ENCODE data around the gene KCND2.
"Not testable (repeated sequence)": the region's sequence is repeated elsewhere in the genome, so short reads cannot be mapped to it uniquely, and the experiment has no call there.

The KCND2 gene

DNA sequence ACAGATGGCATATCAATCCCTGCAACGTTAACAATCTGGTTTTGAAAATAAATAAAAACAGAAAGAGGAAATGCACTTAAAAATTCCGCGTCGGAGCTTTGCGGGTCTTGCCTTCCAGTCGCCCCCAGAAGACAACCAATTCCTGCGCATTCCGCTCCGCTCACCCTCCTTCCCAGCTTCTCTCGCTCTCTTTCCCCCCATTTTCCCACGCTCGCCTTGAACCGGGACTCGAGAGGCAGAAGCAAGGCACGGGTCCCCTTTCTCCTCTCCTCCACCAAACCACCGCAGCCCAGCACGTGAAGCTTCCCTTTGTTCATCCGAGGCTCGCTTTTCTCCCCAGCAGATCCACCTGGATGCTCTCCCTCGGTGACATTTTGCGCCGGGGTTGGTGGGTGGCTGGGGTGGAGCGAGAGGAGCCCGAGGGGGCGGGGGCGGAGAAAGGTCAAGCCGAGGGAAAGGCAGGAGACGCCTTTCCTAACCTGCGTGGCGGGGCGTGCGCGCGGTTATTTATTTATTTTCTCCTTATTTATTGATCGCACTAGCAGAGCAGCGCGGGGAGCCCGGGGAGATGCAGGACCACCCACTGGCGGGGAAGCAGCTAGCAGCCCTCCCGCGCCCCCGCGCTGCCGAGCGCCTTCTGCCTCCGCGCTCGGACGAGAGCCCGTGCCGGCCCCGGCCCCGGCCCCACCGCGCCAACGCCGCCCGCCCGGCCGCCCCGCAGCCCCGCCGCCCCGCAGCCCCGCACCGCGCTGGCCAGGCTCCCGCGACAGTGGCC lies at the start of gene KCND2:
TSS of gene KCND2 (plus strand) at position 475 of the 775 bp plus-strand sequence.
- FAIRE-seq: peak; percentile 42
- DNase-seq (ENCODE audit: insufficient read length, low spot score): peak; percentile 23

DNA sequence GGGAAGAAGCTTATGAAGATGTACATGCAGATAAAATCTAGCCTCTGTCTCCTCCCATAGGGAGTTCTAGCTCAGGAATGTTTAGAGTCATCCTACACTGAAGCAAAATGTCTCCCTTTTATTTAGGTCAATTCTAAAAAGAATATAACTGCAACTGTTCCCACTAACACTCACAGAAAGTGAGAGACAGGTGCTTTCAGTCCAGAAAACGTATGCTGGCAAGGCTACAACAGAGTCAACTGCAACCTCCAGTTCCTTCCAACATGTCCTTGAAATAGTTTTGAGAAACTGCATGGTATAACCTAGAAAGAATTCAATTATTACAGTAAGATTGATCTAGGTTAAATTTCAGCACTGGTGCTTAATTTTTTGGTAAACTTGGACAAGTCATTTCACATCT lies 46.8 kb upstream of the KCND2 start:
- DNase-seq (ENCODE audit: insufficient read length, low spot score) (no peak), FAIRE-seq (peak; percentile 31)

- FAIRE-seq (no peak), DNase-seq (ENCODE audit: insufficient read length, low spot score) (no peak)
Measured at GRCh38 chr7:120227255-120227654, 45.7 kb upstream of the KCND2 start.

GRCh38 chr7:120229084-120229483 lies 43.9 kb upstream of the KCND2 start:
- no peak for DNase-seq (ENCODE audit: insufficient read length, low spot score)
- no peak for FAIRE-seq

GRCh38 chr7:120233338-120233737 lies 39.6 kb upstream of the KCND2 start:
- FAIRE-seq (no peak), DNase-seq (ENCODE audit: insufficient read length, low spot score) (no peak)

DNA sequence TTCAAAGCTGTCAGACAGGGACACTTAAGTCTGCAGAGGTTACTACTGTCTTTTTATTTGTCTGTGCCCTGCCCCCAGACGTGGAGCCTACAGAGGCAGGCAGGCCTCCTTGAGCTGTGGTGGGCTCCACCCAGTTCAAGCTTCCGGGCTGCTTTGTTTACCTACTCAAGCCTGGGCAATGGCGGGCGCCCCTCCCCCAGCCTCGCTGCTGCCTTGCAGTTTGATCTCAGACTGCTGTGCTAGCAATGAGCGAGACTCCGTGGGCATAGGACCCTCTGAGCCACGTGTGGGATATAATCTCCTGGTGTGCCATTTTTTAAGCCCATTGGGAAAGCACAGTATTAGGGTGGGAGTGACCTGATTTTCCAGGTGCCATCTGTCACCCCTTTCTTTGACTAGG lies 32.6 kb upstream of the KCND2 start:
- DNase-seq (ENCODE audit: insufficient read length, low spot score); FAIRE-seq: not testable (repeated sequence)

DNA sequence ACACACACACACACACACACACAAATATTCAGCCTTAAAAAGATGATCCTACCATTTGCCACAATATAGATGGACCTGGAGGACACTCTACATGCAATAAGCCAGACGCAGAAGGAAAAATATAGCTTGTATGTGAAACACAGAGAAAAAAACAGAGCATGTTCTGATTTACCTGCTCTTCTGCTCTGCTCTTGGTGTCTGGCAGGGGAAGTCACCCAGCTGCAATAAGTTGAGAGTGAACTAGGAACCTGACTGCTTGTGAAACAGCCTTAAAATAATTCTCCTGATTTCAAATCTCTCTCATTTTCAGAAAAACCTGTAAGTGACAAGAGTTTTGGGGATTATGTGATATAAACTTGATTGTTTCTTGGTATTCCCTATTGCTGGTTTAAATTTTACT lies 31.0 kb upstream of the KCND2 start:
- no peak for FAIRE-seq
- DNase-seq (ENCODE audit: insufficient read length, low spot score): no peak

DNA sequence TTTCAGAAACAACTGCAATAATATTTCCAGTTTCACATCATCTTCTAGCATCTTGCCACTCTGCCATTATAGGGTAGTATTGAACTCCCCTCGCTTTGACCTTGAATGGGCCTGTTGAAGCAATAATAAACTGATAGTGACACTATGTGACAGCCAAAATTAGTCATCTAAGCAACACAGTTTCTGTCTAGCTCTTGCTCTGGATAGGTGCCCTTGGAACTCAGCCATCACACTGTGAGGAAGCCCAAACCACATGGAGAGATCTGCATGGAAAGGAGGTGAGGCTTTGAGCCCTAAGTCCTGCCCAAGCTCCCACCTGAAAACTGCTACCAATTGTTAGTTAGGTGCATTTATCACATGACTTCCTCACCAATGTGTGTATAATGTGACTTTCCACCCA lies 18.1 kb upstream of the KCND2 start:
- DNase-seq (ENCODE audit: insufficient read length, low spot score) (no peak), FAIRE-seq (no peak)

GRCh38 chr7:120256344-120257070 lies 16.5 kb upstream of the KCND2 start:
- DNase-seq (ENCODE audit: insufficient read length, low spot score): no peak
- FAIRE-seq: no peak

- DNase-seq (ENCODE audit: insufficient read length, low spot score): no peak
- FAIRE-seq: no peak
Measured at GRCh38 chr7:120259386-120259785, 13.6 kb upstream of the KCND2 start.

GRCh38 chr7:120260111-120260510 lies 12.9 kb upstream of the KCND2 start:
- FAIRE-seq (peak; percentile 60), DNase-seq (ENCODE audit: insufficient read length, low spot score) (no peak)

DNA sequence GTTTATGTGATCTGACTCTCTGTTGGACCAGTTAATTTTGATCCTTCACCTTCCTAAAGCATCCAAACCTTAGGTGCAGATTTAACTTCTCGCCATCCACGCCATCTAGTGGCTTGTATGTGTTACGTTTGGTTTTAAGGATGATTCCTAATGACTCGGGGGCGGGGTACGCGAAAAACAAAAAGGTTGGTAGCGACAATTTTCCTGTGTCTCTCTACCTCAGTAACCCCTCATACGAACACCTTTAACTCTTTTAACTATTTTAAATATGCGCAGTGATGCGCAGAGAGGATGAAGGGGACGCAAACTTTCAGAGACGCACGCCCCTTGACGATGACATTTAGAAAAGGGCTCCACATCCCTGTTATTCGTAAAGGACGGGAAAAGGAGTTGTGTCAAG lies 714 bp upstream of the KCND2 start:
- peak; percentile 94 for FAIRE-seq
- DNase-seq (ENCODE audit: insufficient read length, low spot score): peak; percentile 38

- DNase-seq (ENCODE audit: insufficient read length, low spot score) (peak; percentile 61), FAIRE-seq (peak; percentile 95)
Measured at GRCh38 chr7:120273476-120273975, 551 bp downstream of the KCND2 start.

GRCh38 chr7:120274482-120274881 lies 1.5 kb downstream of the KCND2 start:
- DNase-seq (ENCODE audit: insufficient read length, low spot score) (no peak), FAIRE-seq (no peak)

GRCh38 chr7:120274899-120275298 lies 1.9 kb downstream of the KCND2 start:
- DNase-seq (ENCODE audit: insufficient read length, low spot score) (no peak), FAIRE-seq (no peak)

DNA sequence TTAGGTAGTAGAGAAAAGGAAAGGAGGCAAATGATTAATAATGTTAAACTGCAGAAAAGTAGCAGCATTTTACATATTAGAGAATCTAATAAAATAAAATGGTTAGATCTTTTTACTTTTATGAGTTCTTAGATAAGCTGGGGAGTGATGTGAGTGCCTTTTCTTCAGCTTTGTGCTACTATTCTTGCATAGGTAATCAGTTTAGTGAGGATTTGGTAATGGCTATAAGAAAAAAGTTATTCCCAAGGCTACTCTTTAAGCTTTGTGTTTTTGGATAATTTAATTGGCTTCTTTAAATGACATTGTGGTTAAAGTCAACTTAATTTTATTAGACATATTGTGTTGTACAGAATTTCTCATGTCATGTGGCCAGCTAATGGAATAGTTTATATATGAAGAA lies 3.7 kb downstream of the KCND2 start:
- FAIRE-seq (peak; percentile 58), DNase-seq (ENCODE audit: insufficient read length, low spot score) (no peak)

GRCh38 chr7:120278773-120279172 lies 5.8 kb downstream of the KCND2 start:
- DNase-seq (ENCODE audit: insufficient read length, low spot score): no peak
- no peak for FAIRE-seq

DNA sequence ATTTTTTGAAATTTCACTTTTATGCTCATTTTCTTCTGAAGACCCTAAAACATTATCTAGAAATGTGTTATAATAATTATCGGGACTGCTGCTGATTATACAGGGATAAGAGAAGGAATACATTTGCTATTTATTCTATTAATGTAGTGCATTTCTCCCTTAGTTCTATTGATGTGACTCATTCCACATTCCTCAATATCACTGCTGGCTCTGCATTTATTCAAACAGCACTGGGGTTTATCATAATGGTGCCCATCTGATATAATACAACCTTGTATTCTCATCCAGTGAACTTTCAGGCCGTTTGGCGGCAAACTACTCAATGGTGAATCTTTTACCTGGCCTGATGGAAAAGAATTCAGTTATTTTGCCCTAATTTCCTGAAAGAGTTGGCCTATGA lies 7.8 kb downstream of the KCND2 start:
- no peak for DNase-seq (ENCODE audit: insufficient read length, low spot score)
- FAIRE-seq: no peak

DNA sequence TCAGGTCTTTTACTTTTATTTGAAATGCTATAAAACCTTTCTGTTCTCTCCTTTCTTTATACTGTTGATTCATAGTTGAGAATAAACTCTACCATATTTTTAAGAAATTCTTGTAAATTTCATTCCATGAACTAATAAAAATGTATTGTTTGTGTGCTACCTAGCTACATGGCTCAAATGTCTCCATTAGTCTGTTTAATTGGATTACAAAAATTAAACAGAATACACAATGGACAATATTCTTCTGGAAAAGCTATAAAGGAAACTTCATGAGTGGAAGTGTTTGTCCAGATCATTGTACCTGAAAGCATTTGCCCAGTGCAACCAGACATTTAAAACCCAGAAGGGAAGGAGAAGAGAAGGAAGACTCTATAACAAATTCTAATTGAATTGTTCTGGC lies 20.1 kb downstream of the KCND2 start:
- FAIRE-seq (peak; percentile 39), DNase-seq (ENCODE audit: insufficient read length, low spot score) (no peak)

- no peak for FAIRE-seq
Measured at GRCh38 chr7:120302190-120302589, 29.2 kb downstream of the KCND2 start.

DNA sequence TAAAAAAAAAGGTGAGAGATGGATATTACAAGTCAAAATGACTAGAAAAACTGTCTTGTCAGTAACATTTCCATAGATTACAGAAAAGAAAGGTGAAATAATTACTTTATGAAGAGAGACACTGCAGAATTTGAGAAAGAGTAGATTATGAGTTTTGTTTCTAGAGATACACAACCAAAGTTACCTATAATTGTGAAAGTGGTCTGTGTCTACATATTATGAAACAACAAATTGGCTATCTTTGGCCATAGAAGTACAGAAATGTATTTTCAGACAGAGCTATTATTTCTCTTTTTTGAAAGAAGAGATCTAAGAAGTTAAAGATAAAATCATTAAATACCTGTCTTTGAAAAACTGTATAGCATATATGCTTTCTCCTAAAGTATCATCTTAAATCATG lies 30.1 kb downstream of the KCND2 start:
- no peak for FAIRE-seq
- DNase-seq (ENCODE audit: insufficient read length, low spot score): no peak

More at GRCh38 chr7:120302190-120302589, 29.2 kb downstream of the KCND2 start:
- no peak for DNase-seq (ENCODE audit: insufficient read length, low spot score)

DNA sequence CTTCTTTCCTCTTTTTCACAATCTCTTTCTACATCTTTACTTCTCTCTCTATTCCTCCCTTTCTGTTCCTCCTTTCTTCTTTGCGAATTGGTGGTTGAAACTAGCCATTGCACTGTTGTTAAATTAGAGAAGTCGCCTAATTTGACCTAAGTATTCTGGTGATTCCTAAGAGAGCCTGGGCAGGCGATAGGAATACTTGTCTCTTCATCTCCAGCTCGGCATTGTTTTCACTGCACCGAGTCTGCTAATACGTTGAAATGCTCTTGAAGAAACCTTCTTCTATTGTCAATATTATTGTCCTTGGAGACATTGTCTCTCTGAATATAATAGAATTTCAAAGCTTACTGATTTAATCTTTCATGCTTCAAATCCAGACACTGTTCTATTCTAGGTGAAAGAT lies 31.7 kb downstream of the KCND2 start:
- DNase-seq (ENCODE audit: insufficient read length, low spot score): no peak
- no peak for FAIRE-seq
